NT2/D1 (cell line): ENCODE measurements around the gene DYDC2.

Source experiments
- DNase-seq: peaks from one replicate; pipeline ENCODE4 v3.0.0-alpha.2; 2011; ENCODE audit warnings: low read depth, low spot score
- H3K27me3 ChIP-seq: 2 replicates; pipeline ENCODE4 v1.6.0; 2011; ENCODE audit warnings: mild to moderate bottlenecking; ENCODE audit not compliant: insufficient read length, insufficient read depth
- H3K36me3 ChIP-seq: 2 replicates; pipeline ENCODE4 v1.6.1; 2011; ENCODE audit warnings: mild to moderate bottlenecking, low read length, mixed read lengths; ENCODE audit not compliant: insufficient read depth, insufficient read length
- H3K4me1 ChIP-seq: 2 replicates; pipeline ENCODE4 v1.5.1; 2011; ENCODE audit not compliant: insufficient read depth, insufficient read length
- H3K4me3 ChIP-seq: 2 replicates; pipeline ENCODE4 v1.5.1; 2011; ENCODE audit warnings: low read depth; ENCODE audit not compliant: insufficient read length
- H3K9ac ChIP-seq: 2 replicates; pipeline ENCODE4 v1.6.0; 2011; ENCODE audit warnings: low read depth; ENCODE audit not compliant: insufficient read length
- H3K9me3 ChIP-seq: 2 replicates; pipeline ENCODE4 v1.5.1; 2011; ENCODE audit warnings: mild to moderate bottlenecking, low read length; ENCODE audit not compliant: insufficient read depth
- SUZ12 ChIP-seq: IDR thresholded peaks from 2 replicates; pipeline ENCODE4 v1.6.1; 2011; ENCODE audit not compliant: insufficient read length, insufficient read depth; ENCODE audit errors: extremely low read depth
- YY1 ChIP-seq: IDR thresholded peaks from 2 replicates; pipeline ENCODE4 v1.6.1; 2011; ENCODE audit not compliant: insufficient read length, insufficient read depth
- ZNF274 ChIP-seq: IDR thresholded peaks from 2 replicates; pipeline ENCODE4 v1.6.1; 2011; ENCODE audit warnings: mild to moderate bottlenecking, low read depth, low read length

Gene DYDC2

DNA sequence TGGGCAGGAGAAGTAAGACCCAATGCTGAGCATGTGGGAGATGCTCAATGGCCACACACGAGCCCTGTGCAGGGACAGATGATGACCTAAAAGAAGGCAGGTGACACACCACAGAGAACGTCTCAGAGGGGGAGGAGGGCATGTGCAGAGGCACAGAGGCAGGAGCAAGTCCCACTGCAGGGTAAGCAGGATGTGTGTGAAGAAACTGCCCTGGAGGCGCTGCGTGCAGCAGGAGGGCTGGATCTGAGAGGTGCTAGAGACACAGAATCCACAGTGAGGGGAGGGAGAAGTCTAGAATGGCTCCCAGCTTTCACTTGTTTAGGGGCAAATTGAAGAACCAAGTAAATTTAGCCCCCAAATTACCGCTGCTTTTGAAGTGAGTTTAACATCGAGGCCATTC, 14.9 kb downstream of the DYDC2 start:
- H3K9ac ChIP-seq = no peak overlapping the region
- no peaks in the 10 kb centered on the region for H3K27me3 ChIP-seq
- peaks cover 2% of the 10 kb centered on the region for H3K4me1 ChIP-seq
- H3K36me3 ChIP-seq = no peaks in the 10 kb centered on the region
- DNase-seq = no peak
- H3K4me3 ChIP-seq = no peak overlapping the region
- H3K9me3 ChIP-seq = peaks cover 25% of the 10 kb centered on the region
- TF ChIP-seq YY1 = no peak

GRCh38 chr10:80372675-80373074, 16.1 kb downstream of the DYDC2 start:
- TF ChIP-seq YY1 (no peak), SUZ12 (no peak), ZNF274 (no peak)
- Histone ChIP-seq H3K27me3 (no peaks in the 10 kb centered on the region), H3K9me3 (peaks cover 13% of the 10 kb centered on the region; the same call in 1 of the 2 replicates), H3K36me3 (no peaks in the 10 kb centered on the region), H3K9ac (no peak overlapping the region), H3K4me1 (peaks cover 2% of the 10 kb centered on the region), H3K4me3 (no peak overlapping the region)
- no peak for DNase-seq

GRCh38 chr10:80373502-80373901, 16.9 kb downstream of the DYDC2 start:
- peaks cover 2% of the 10 kb centered on the region for H3K4me1 ChIP-seq
- DNase-seq = no peak
- H3K4me3 ChIP-seq = no peak overlapping the region
- no peaks in the 10 kb centered on the region for H3K36me3 ChIP-seq
- H3K27me3 ChIP-seq = no peaks in the 10 kb centered on the region
- H3K9me3 ChIP-seq = peaks cover 5% of the 10 kb centered on the region; the same call in 1 of the 2 replicates
- H3K9ac ChIP-seq = no peak overlapping the region
- TF ChIP-seq ZNF274 (no peak), YY1 (no peak), SUZ12 (no peak)

GRCh38 chr10:80379701-80380100, 23.1 kb downstream of the DYDC2 start:
- Histone ChIP-seq H3K27me3 (no peaks in the 10 kb centered on the region), H3K4me1 (no peaks in the 10 kb centered on the region), H3K9me3 (no peaks in the 10 kb centered on the region), H3K36me3 (no peaks in the 10 kb centered on the region), H3K9ac (no peak overlapping the region), H3K4me3 (no peak overlapping the region)
- no peak for DNase-seq
- TF ChIP-seq YY1 (no peak), SUZ12 (no peak), ZNF274 (no peak)

DNA sequence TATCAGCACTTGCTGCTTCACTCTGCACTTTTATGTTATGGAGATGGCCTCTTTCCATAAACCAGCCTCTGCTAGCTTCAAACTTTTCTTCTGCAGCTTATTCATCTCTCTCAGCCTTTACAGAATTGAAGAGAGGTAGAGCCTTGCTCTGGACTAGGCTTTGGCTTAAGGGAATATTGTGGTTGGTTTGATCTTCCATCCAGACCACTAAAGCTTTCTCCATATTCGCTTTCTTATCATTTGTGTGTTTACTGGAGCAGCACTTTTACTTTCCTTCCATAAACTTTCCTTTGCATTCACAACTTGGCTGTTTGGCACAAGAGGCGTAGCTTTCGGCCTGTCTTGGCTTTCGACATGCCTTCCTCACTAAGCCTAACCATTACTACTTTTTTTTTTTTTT, 23.6 kb downstream of the DYDC2 start:
- H3K9me3 ChIP-seq = no peaks in the 10 kb centered on the region
- no peak for DNase-seq
- TF ChIP-seq ZNF274 (no peak), SUZ12 (no peak), YY1 (no peak)

DNA sequence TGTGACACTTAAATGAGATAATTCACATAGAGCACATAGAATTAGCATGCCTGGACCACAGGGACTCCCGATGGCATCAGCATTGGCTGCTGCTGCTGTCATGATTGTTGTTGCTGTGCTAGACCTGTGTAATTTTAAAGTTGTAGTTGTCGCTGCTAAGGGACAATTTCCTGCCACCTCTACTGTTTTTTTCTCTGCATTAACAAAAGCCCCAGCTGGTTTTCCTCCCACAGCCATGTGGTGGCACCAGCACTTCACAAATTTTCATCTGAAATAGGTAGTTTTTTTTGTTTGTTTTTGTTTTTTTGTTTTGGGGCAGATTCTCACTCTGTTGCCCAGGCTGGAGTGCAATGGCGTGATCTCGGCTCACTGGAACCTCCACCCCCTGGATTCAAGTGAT, 26.4 kb downstream of the DYDC2 start:
- TF ChIP-seq YY1 (no peak), SUZ12 (no peak), ZNF274 (no peak)
- Histone ChIP-seq H3K4me3 (no peak overlapping the region), H3K36me3 (no peaks in the 10 kb centered on the region), H3K9me3 (no peaks in the 10 kb centered on the region), H3K4me1 (no peaks in the 10 kb centered on the region), H3K27me3 (no peaks in the 10 kb centered on the region), H3K9ac (no peak overlapping the region)
- peak; percentile 30 for DNase-seq

More for the DNA sequence above, 23.6 kb downstream of the DYDC2 start:
- Histone ChIP-seq H3K9ac (no peak overlapping the region), H3K36me3 (no peaks in the 10 kb centered on the region), H3K4me1 (no peaks in the 10 kb centered on the region), H3K27me3 (no peaks in the 10 kb centered on the region), H3K4me3 (no peak overlapping the region)

- H3K36me3 ChIP-seq = no peaks in the 10 kb centered on the region
- TF ChIP-seq ZNF274 (no peak), SUZ12 (no peak), YY1 (no peak)
- no peak for DNase-seq
Measured at GRCh38 chr10:80390740-80391139, 34.2 kb downstream of the DYDC2 start.

GRCh38 chr10:80392250-80392649, 35.7 kb downstream of the DYDC2 start:
- DNase-seq = no peak
- no peak for TF ChIP-seq YY1
- no peak for TF ChIP-seq SUZ12
- TF ChIP-seq ZNF274 = no peak
- H3K9me3 ChIP-seq = no peaks in the 10 kb centered on the region
- no peak overlapping the region for H3K4me3 ChIP-seq
- no peak overlapping the region for H3K9ac ChIP-seq
- H3K27me3 ChIP-seq = peaks cover 3% of the 10 kb centered on the region
- H3K4me1 ChIP-seq = no peaks in the 10 kb centered on the region
- no peaks in the 10 kb centered on the region for H3K36me3 ChIP-seq

More at GRCh38 chr10:80390740-80391139, 34.2 kb downstream of the DYDC2 start:
- Histone ChIP-seq H3K4me1 (no peaks in the 10 kb centered on the region), H3K9ac (no peak overlapping the region), H3K9me3 (no peaks in the 10 kb centered on the region), H3K4me3 (no peak overlapping the region), H3K27me3 (peaks cover 3% of the 10 kb centered on the region)
